IMR-90 (cell line): ENCODE results near the gene UBL4B. TPM values are rescaled to one million over a fixed set of nuclear protein-coding genes. Genes with fewer than 3 reads are reported as not detected.

ENCODE experiments used
- ATAC-seq: fragments of 200-7000 bp; cut with Tn5 transposase; 2 replicates; pipeline ENCODE4 v1.9.1; 2020; ENCODE audit warnings: low read depth, mild to moderate bottlenecking, moderate library complexity
- BruUV-seq: library from RNA; stranded (reverse); fragments of 400-500 nt; replicated peaks from 2 replicates; lab custom pipeline; 2021; lab: Mats Ljungman, UMichigan
- CTCF ChIA-PET: fragments of 300-600 bp; formaldehyde crosslinking; extraction: SDS; loops from one replicate; lab custom pipeline; 2021; ENCODE audit warnings: antibody characterized with exemption; lab: Yijun Ruan, JAX
- POLR2A ChIA-PET: fragments of 300-600 bp; sonication (Branson Sonifier 250); formaldehyde crosslinking; loops from one replicate; lab custom pipeline; 2022; ENCODE audit warnings: antibody characterized with exemption; ENCODE audit not compliant: unreplicated experiment; lab: Charles Lee
- DNase-seq: peaks from one replicate; pipeline ENCODE4 v3.0.0; 2013
- H2AFZ ChIP-seq: replicated peaks from 2 replicates; pipeline ENCODE3; 2013; ENCODE audit warnings: low read length, mild to moderate bottlenecking; ENCODE audit not compliant: poor library complexity
- H2AK5ac ChIP-seq: 2 replicates; pipeline ENCODE4 v1.6.1; 2013; ENCODE audit warnings: low read depth, low read length, inconsistent platforms
- H2AK9ac ChIP-seq: replicated peaks from 2 replicates; pipeline ENCODE3; 2013; ENCODE audit warnings: mild to moderate bottlenecking, low read depth, low read length, moderate library complexity; ENCODE audit not compliant: poor library complexity
- H2BK120ac ChIP-seq: 2 replicates; pipeline ENCODE4 v1.6.1; 2013; ENCODE audit warnings: low read depth, low read length, inconsistent platforms
- H2BK15ac ChIP-seq: 3 replicates; pipeline ENCODE4 v1.6.1; 2013; ENCODE audit warnings: low read depth, low read length, inconsistent platforms
- H2BK20ac ChIP-seq: 2 replicates; pipeline ENCODE4 v1.6.1; 2013; ENCODE audit warnings: low read depth, mild to moderate bottlenecking, inconsistent platforms, low read length, moderate library complexity
- H2BK5ac ChIP-seq: 2 replicates; pipeline ENCODE4 v1.6.1; 2013; ENCODE audit warnings: mild to moderate bottlenecking, low read depth, low read length, inconsistent platforms; ENCODE audit not compliant: poor library complexity, severe bottlenecking
- H3K14ac ChIP-seq: replicated peaks from 2 replicates; pipeline ENCODE4 v1.6.1; 2013; ENCODE audit warnings: low read depth, low read length, inconsistent platforms
- H3K18ac ChIP-seq: 2 replicates; pipeline ENCODE4 v1.6.1; 2013; ENCODE audit warnings: low read depth, low read length, control low read depth
- H3K23ac ChIP-seq: 2 replicates; pipeline ENCODE4 v1.6.1; 2013; ENCODE audit warnings: low read depth, low read length, inconsistent platforms
- H3K27ac ChIP-seq: 2 replicates; pipeline ENCODE4 v1.5.1; 2013; ENCODE audit warnings: mild to moderate bottlenecking, control low read depth, low read length; ENCODE audit not compliant: insufficient read depth
- H3K27me3 ChIP-seq: 2 replicates; pipeline ENCODE4 v1.6.1; 2013; ENCODE audit warnings: low read length; ENCODE audit not compliant: control insufficient read depth, insufficient read depth
- H3K36me3 ChIP-seq: 2 replicates; pipeline ENCODE4 v1.6.1; 2013; ENCODE audit warnings: low read length, mixed read lengths; ENCODE audit not compliant: control insufficient read depth, insufficient read depth
- H3K4ac ChIP-seq: 2 replicates; pipeline ENCODE4 v1.6.1; 2013; ENCODE audit warnings: low read depth, low read length, inconsistent platforms
- H3K4me1 ChIP-seq: 2 replicates; pipeline ENCODE4 v1.6.1; 2013; ENCODE audit warnings: low read length, mixed read lengths; ENCODE audit not compliant: control insufficient read depth, insufficient read depth
- H3K4me2 ChIP-seq: 2 replicates; pipeline ENCODE4 v1.6.1; 2013; ENCODE audit warnings: low read depth, mild to moderate bottlenecking, control low read depth, low read length, moderate library complexity
- H3K4me3 ChIP-seq: 2 replicates; pipeline ENCODE4 v1.5.1; 2013; ENCODE audit warnings: low read depth, mild to moderate bottlenecking, control low read depth, low read length, moderate library complexity; ENCODE audit not compliant: insufficient read depth
- H3K56ac ChIP-seq: 2 replicates; pipeline ENCODE4 v1.6.1; 2013; ENCODE audit warnings: low read length, inconsistent platforms; ENCODE audit not compliant: insufficient read depth; ENCODE audit errors: extremely low read depth
- H3K79me1 ChIP-seq, 2 experiments: 2 replicates each; pipeline ENCODE4 v1.6.1; 2013; ENCODE audit warnings: low read length in 2 of 2, inconsistent platforms in 1 of 2, low read depth in 1 of 2
- H3K9ac ChIP-seq: 2 replicates; pipeline ENCODE4 v1.6.1; 2013; ENCODE audit warnings: low read depth, low read length, control low read depth
- H3K9me1 ChIP-seq: 2 replicates; pipeline ENCODE4 v1.6.1; 2013; ENCODE audit warnings: low read length, inconsistent platforms; ENCODE audit not compliant: insufficient read depth
- H3K9me3 ChIP-seq: 2 replicates; pipeline ENCODE4 v1.6.1; 2013; ENCODE audit warnings: low read length; ENCODE audit not compliant: control insufficient read depth, insufficient read depth
- H4K20me1 ChIP-seq: 2 replicates; pipeline ENCODE4 v1.6.1; 2013; ENCODE audit warnings: low read length, inconsistent platforms; ENCODE audit not compliant: insufficient read depth
- H4K5ac ChIP-seq: 2 replicates; pipeline ENCODE4 v1.6.1; 2013; ENCODE audit warnings: mild to moderate bottlenecking, low read depth, low read length, control low read depth
- H4K8ac ChIP-seq, 2 experiments: 2 replicates each; pipeline ENCODE4 v1.6.1; 2013; ENCODE audit warnings: low read depth in 2 of 2, low read length in 2 of 2, control low read depth in 1 of 2, inconsistent platforms in 1 of 2
- H4K91ac ChIP-seq: 2 replicates; pipeline ENCODE4 v1.6.1; 2013; ENCODE audit warnings: low read depth, low read length, inconsistent platforms; ENCODE audit not compliant: insufficient read depth
- MXI1 ChIP-seq: IDR thresholded peaks from 2 replicates; pipeline ENCODE4 v1.6.1; 2012; ENCODE audit warnings: low read depth, mild to moderate bottlenecking, low read length, moderate library complexity, borderline replicate concordance
- RAD21 ChIP-seq: IDR thresholded peaks from 2 replicates; pipeline ENCODE4 v1.6.1; 2012; ENCODE audit warnings: low read length, improper control_type of control experiment
- WGBS, 2 experiments: methylation state at CpG; one replicate each; pipeline versions ENCODE4 v1.1.5 to v1.1.7; 2013; ENCODE audit warnings: missing lambda C conversion rate in 2 of 2; ENCODE audit not compliant: insufficient read length in 1 of 2; ENCODE audit errors: extremely low coverage in 2 of 2; 5-methylcytosine and 5-hydroxymethylcytosine counted together
- dilution Hi-C: fragments of 300-500 bp; cut with HindIII; formaldehyde crosslinking; loops from one replicate; pipeline ENCODE4 v1.14.3; 2018; ENCODE audit warnings: low sequenced_read_pairs; ENCODE audit not compliant: unreplicated experiment
- in situ Hi-C: fragments of 300-500 bp; cut with MboI; formaldehyde crosslinking; loops from 3 replicates; pipeline ENCODE4 v1.14.3; 2019; ENCODE audit warnings: low sequenced_read_pairs, inconsistent platforms, mixed read lengths
- intact Hi-C: fragments of 100-400 bp; cut with micrococcal nuclease; formaldehyde crosslinking; loops from 2 replicates; pipeline ENCODE4 v1.10.0; 2022
- polyA plus RNA-seq, 3 experiments: library from polyadenylated mRNA; depleted of rRNA; stranded (reverse); fragments of >200 nt; gene quantifications; 2 replicates each; pipeline ENCODE4 v1.2.3, GENCODE V29; 2012; ENCODE audit warnings: low replicate concordance in 1 of 3
- total RNA-seq: library from RNA; depleted of rRNA; stranded (reverse); fragments of >200 nt; gene quantifications from 2 replicates; pipeline ENCODE4 v1.2.3, GENCODE V29; 2012
- TF ChIP-seq, protein P1 (sequence below): fragments of 150-350 bp; IDR thresholded peaks from 2 replicates; pipeline ENCODE4 v1.6.1; 2017; ENCODE audit warnings: mild to moderate bottlenecking, antibody characterized with exemption, low read length, low read depth

The UBL4B gene
- total and polyA plus RNA-seq, 2 of the 4 experiments (the other 2 are of a cell fraction) = not detected

DNA sequence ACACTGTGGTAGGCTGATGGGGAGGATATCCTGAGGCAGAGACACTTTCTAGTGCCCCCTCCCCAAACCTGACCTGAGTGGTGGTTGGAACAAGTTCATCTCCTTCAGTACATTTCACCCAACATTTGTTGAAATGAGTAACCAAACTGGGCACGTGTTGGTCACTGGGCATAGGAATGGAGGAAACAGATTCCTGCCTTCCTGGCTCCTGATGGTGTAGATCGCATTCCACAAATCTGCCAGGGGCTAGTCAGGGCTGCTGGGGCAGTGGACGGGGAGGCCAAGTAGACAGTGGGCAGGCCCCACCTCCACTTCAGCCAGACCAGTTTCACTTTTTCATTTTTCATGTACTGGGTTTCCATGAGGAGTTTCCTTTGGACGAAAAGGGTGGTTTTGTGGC lies 25.3 kb upstream of the UBL4B start:
- Histone ChIP-seq H4K8ac (no peak overlapping the region), H3K27ac (no peak overlapping the region), H2BK120ac (no peak overlapping the region), H3K56ac (no peak overlapping the region), H2AFZ (no peak overlapping the region), H2AK5ac (no peak overlapping the region), H3K23ac (no peak overlapping the region), H2BK5ac (no peak overlapping the region), H4K20me1 (no peaks in the 10 kb centered on the region), H3K79me1 (no peaks in the 10 kb centered on the region), H2AK9ac (peak overlapping the region; percentile 30), H3K4me2 (no peak overlapping the region), H3K18ac (no peak overlapping the region), H2BK20ac (no peak overlapping the region), H3K4ac (no peak overlapping the region), H3K9me3 (peaks cover 9% of the 10 kb centered on the region), H3K4me1 (no peaks in the 10 kb centered on the region; the same call in none of the 2 replicates), H3K36me3 (no peaks in the 10 kb centered on the region), H3K9me1 (no peaks in the 10 kb centered on the region), H3K14ac (no peak overlapping the region), H4K5ac (no peak overlapping the region), H3K27me3 (peaks cover 76% of the 10 kb centered on the region), H2BK15ac (no peak overlapping the region), H4K91ac (no peak overlapping the region), H3K9ac (no peak overlapping the region), H3K4me3 (no peak overlapping the region)
- BruUV-seq = no TSS peak
- ChIA-PET POLR2A (no interaction called here), CTCF (no interaction called here)
- intact Hi-C loops (loop anchor here (2.0 to 5.0 kb wide), 2 partner anchors 20 to 410 kb away; no protein-coding TSS in a partner anchor), in situ Hi-C loops (no loop called here), dilution Hi-C loops (no loop called here)
- TF ChIP-seq MXI1 (no peak), RAD21 (no peak)
- TF ChIP-seq, protein P1, sequence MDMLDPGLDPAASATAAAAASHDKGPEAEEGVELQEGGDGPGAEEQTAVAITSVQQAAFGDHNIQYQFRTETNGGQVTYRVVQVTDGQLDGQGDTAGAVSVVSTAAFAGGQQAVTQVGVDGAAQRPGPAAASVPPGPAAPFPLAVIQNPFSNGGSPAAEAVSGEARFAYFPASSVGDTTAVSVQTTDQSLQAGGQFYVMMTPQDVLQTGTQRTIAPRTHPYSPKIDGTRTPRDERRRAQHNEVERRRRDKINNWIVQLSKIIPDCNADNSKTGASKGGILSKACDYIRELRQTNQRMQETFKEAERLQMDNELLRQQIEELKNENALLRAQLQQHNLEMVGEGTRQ = peak; percentile 7; the same call in 1 of the 2 replicates
- no CpG with 5 or more reads among the region's 4 CpGs for WGBS, 2 experiments
- ATAC-seq (no peak), DNase-seq (no peak)
